Mesendoderm (in vitro differentiated cells): ENCODE data around the gene PHF10. TPM values are rescaled to one million over a fixed set of nuclear protein-coding genes. Genes with fewer than 3 reads are reported as not detected.
"Not testable (repeated sequence)": the region's sequence is repeated elsewhere in the genome, so short reads cannot be mapped to it uniquely, and the experiment has no call there.

ENCODE experiments used
- DNase-seq: peaks from one replicate; pipeline ENCODE4 v3.0.0; 2013
- H2AK5ac ChIP-seq: 2 replicates; pipeline ENCODE4 v1.6.1; 2013; ENCODE audit warnings: low read length, inconsistent platforms
- H2BK120ac ChIP-seq: 2 replicates; pipeline ENCODE4 v1.6.1; 2013; ENCODE audit warnings: low read depth, mild to moderate bottlenecking, low read length, moderate library complexity, mixed read lengths
- H2BK15ac ChIP-seq: replicated peaks from 2 replicates; pipeline ENCODE4 v1.6.1; 2013; ENCODE audit warnings: low read depth, mild to moderate bottlenecking, moderate library complexity
- H2BK5ac ChIP-seq: 2 replicates; pipeline ENCODE4 v1.6.1; 2013; ENCODE audit warnings: low read length, inconsistent platforms
- H3K18ac ChIP-seq: 2 replicates; pipeline ENCODE4 v1.6.1; 2013; ENCODE audit warnings: mild to moderate bottlenecking, low read length, mixed read lengths
- H3K23ac ChIP-seq: one replicate; pipeline ENCODE4 v1.6.1; 2013; ENCODE audit warnings: low read length
- H3K27ac ChIP-seq: 2 replicates; pipeline ENCODE4 v1.5.1; 2013; ENCODE audit warnings: low read depth, mild to moderate bottlenecking, inconsistent platforms, low read length, moderate library complexity
- H3K27me3 ChIP-seq: 2 replicates; pipeline ENCODE4 v1.6.1; 2013; ENCODE audit warnings: low read length, control low read depth, mild to moderate bottlenecking, inconsistent platforms; ENCODE audit not compliant: insufficient read depth, poor library complexity
- H3K36me3 ChIP-seq: 2 replicates; pipeline ENCODE4 v1.6.1; 2013; ENCODE audit warnings: low read length, inconsistent platforms; ENCODE audit not compliant: control insufficient read depth, insufficient read depth
- H3K4ac ChIP-seq: one replicate; pipeline ENCODE4 v1.6.1; 2013; ENCODE audit warnings: low read depth, mild to moderate bottlenecking, low read length, moderate library complexity
- H3K4me1 ChIP-seq: 2 replicates; pipeline ENCODE4 v1.6.1; 2013; ENCODE audit warnings: low read depth, low read length, inconsistent platforms; ENCODE audit not compliant: control insufficient read depth
- H3K4me2 ChIP-seq: 2 replicates; pipeline ENCODE4 v1.6.1; 2013; ENCODE audit warnings: low read length
- H3K4me3 ChIP-seq: 2 replicates; pipeline ENCODE4 v1.5.1; 2013; ENCODE audit warnings: mild to moderate bottlenecking, low read length
- H3K56ac ChIP-seq: one replicate; pipeline ENCODE4 v1.6.1; 2013; ENCODE audit warnings: low read length
- H3K79me1 ChIP-seq: 2 replicates; pipeline ENCODE4 v1.6.1; 2013; ENCODE audit warnings: low read length, inconsistent platforms
- H3K79me2 ChIP-seq: 2 replicates; pipeline ENCODE4 v1.6.1; 2013; ENCODE audit warnings: mild to moderate bottlenecking, low read length; ENCODE audit not compliant: control insufficient read depth, insufficient read depth
- H3K9ac ChIP-seq: 2 replicates; pipeline ENCODE4 v1.6.1; 2013; ENCODE audit warnings: low read length, inconsistent platforms
- H4K5ac ChIP-seq: one replicate; pipeline ENCODE4 v1.6.1; 2013; ENCODE audit warnings: low read length
- H4K8ac ChIP-seq: one replicate; pipeline ENCODE4 v1.6.1; 2013; ENCODE audit warnings: low read depth, mild to moderate bottlenecking, control low read depth, low read length, moderate library complexity
- WGBS: extraction: QIAGEN DNeasy Blood & Tissue Kit; methylation state at CpG from one replicate; pipeline ENCODE4 v1.1.7; 2013; ENCODE audit warnings: low lambda C conversion rate, missing lambda C conversion rate; ENCODE audit not compliant: insufficient coverage; ENCODE audit errors: extremely low coverage; 5-methylcytosine and 5-hydroxymethylcytosine counted together
- polyA plus RNA-seq, 2 experiments: library from polyadenylated mRNA; stranded (reverse); fragments of 200-250 nt; gene quantifications; one replicate each; pipeline ENCODE4 v1.2.3, GENCODE V29; 2013

Gene PHF10
- 60.6 TPM for polyA plus RNA-seq (2013, experiment 1 of 2)
- polyA plus RNA-seq (2013, experiment 2 of 2), result 59.5 TPM

- Histone ChIP-seq H4K5ac (no peak within 1 kb of the TSS), H3K4me3 (peak within 1 kb of the TSS; percentile 90), H3K36me3 (no peaks in the 10 kb centered on the region), H3K18ac (peak within 1 kb of the TSS; percentile 100), H3K4ac (peak within 1 kb of the TSS; percentile 97), H2BK5ac (peak within 1 kb of the TSS; percentile 91), H3K27ac (peak within 1 kb of the TSS; percentile 98), H3K27me3 (no peaks in the 10 kb centered on the region), H3K79me1 (peaks cover 5% of the 10 kb centered on the region), H3K9ac (peak within 1 kb of the TSS; percentile 96), H3K56ac (peak within 1 kb of the TSS; percentile 97), H4K8ac (peak within 1 kb of the TSS; percentile 98), H2BK15ac (peak within 1 kb of the TSS; percentile 64), H3K4me1 (no peaks in the 10 kb centered on the region), H2BK120ac (peak within 1 kb of the TSS; percentile 95), H3K79me2 (peaks cover 24% of the 10 kb centered on the region), H3K4me2 (peak within 1 kb of the TSS; percentile 60), H2AK5ac (no peak within 1 kb of the TSS), H3K23ac (peak within 1 kb of the TSS; percentile 95)
- peak; percentile 76 for DNase-seq
- no CpG with 5 or more reads among the region's 89 CpGs for WGBS
Observed at GRCh38 chr6:169724494-169725124, at the start of gene PHF10. Gene PHF10, minus strand, starts transcription at chr6:169724500. Its CDS starts 569 bp downstream, at chr6:169723931.

- no peak overlapping the region for H4K8ac ChIP-seq
- H3K4ac ChIP-seq, result no peak overlapping the region
- peaks cover 4% of the 10 kb centered on the region for H3K36me3 ChIP-seq
Observed at GRCh38 chr6:169766921-169767736, 42.8 kb upstream of the PHF10 start.

GRCh38 chr6:169766232-169766631 is 41.9 kb upstream of the PHF10 start:
- H3K36me3 ChIP-seq, result peaks cover 3% of the 10 kb centered on the region
- H2AK5ac ChIP-seq, result no peak overlapping the region
- no peak overlapping the region for H3K23ac ChIP-seq
- no CpG with 5 or more reads among the region's 5 CpGs for WGBS
- H3K4me3 ChIP-seq, result no peak overlapping the region
- no peak overlapping the region for H3K27ac ChIP-seq
- no peak overlapping the region for H3K18ac ChIP-seq
- no peak overlapping the region for H3K56ac ChIP-seq
- no peaks in the 10 kb centered on the region for H3K79me2 ChIP-seq
- DNase-seq, result no peak
- no peak overlapping the region for H4K8ac ChIP-seq
- no peak overlapping the region for H2BK120ac ChIP-seq
- peaks cover 3% of the 10 kb centered on the region for H3K4me1 ChIP-seq
- H3K9ac ChIP-seq, result no peak overlapping the region
- H2BK15ac ChIP-seq, result no peak overlapping the region
- H3K79me1 ChIP-seq, result no peaks in the 10 kb centered on the region
- no peak overlapping the region for H4K5ac ChIP-seq
- no peak overlapping the region for H2BK5ac ChIP-seq
- no peaks in the 10 kb centered on the region for H3K27me3 ChIP-seq
- H3K4me2 ChIP-seq, result no peak overlapping the region
- H3K4ac ChIP-seq, result no peak overlapping the region

More at GRCh38 chr6:169766921-169767736, 42.8 kb upstream of the PHF10 start:
- H3K27ac ChIP-seq, result no peak overlapping the region
- H2BK5ac ChIP-seq, result no peak overlapping the region
- H3K79me2 ChIP-seq, result no peaks in the 10 kb centered on the region
- no peak overlapping the region for H2BK120ac ChIP-seq
- H2BK15ac ChIP-seq, result no peak overlapping the region
- no peak overlapping the region for H3K23ac ChIP-seq
- no CpG with 5 or more reads among the region's 13 CpGs for WGBS
- no peak for DNase-seq
- no peaks in the 10 kb centered on the region for H3K79me1 ChIP-seq
- H3K4me2 ChIP-seq, result no peak overlapping the region
- H2AK5ac ChIP-seq, result no peak overlapping the region
- no peak overlapping the region for H3K9ac ChIP-seq
- H3K4me3 ChIP-seq, result no peak overlapping the region
- peaks cover 3% of the 10 kb centered on the region for H3K4me1 ChIP-seq
- no peak overlapping the region for H3K56ac ChIP-seq
- no peaks in the 10 kb centered on the region for H3K27me3 ChIP-seq
- H3K18ac ChIP-seq, result no peak overlapping the region
- H4K5ac ChIP-seq, result no peak overlapping the region

- H4K5ac ChIP-seq, DNase-seq, H3K79me2 ChIP-seq, H2BK120ac ChIP-seq, H2AK5ac ChIP-seq, H3K9ac ChIP-seq, H3K4me2 ChIP-seq, H3K18ac ChIP-seq, H4K8ac ChIP-seq, H3K27me3 ChIP-seq, H2BK5ac ChIP-seq, H3K23ac ChIP-seq, H2BK15ac ChIP-seq, H3K79me1 ChIP-seq, H3K27ac ChIP-seq, H3K4ac ChIP-seq, H3K56ac ChIP-seq, H3K36me3 ChIP-seq, H3K4me3 ChIP-seq, H3K4me1 ChIP-seq: not testable (repeated sequence)
- WGBS, result no CpG with 5 or more reads among the region's 10 CpGs
Observed at GRCh38 chr6:169765789-169766188, 41.5 kb upstream of the PHF10 start.

DNA sequence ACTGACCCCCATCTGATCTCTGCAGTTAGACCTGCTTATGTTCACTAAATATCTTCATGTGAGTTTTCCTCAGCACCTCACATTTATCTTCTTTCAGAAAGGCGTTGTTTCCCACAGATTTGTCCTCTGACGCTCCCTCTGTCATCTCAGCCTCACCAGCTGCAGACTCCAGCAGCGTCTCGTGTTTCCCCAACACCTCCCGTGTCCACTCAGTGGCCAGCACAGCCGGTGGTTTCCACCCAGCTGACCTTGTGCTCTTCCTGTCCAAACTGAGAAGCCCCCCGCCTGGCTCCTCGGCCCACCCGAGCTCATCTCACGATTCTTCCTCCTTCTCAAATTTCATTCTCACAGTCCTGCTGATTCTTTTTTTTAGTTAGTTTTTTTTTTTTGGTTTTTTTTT is 39.6 kb upstream of the PHF10 start:
- Histone ChIP-seq H3K79me2 (no peaks in the 10 kb centered on the region), H2BK5ac (no peak overlapping the region), H3K4me3 (no peak overlapping the region), H4K5ac (no peak overlapping the region), H3K9ac (no peak overlapping the region), H3K27me3 (no peaks in the 10 kb centered on the region), H2BK120ac (no peak overlapping the region), H3K23ac (no peak overlapping the region), H2BK15ac (no peak overlapping the region), H3K4ac (no peak overlapping the region), H3K27ac (no peak overlapping the region), H2AK5ac (no peak overlapping the region), H3K4me2 (no peak overlapping the region), H3K79me1 (no peaks in the 10 kb centered on the region), H3K4me1 (no peaks in the 10 kb centered on the region), H3K56ac (no peak overlapping the region), H4K8ac (no peak overlapping the region), H3K36me3 (peaks cover 3% of the 10 kb centered on the region), H3K18ac (no peak overlapping the region)
- no peak for DNase-seq
- WGBS, result no CpG with 5 or more reads among the region's 10 CpGs
